Esophagus squamous epithelium (tissue), 5 donors: ENCODE results near the gene TPT1. TPM values are rescaled to one million over a fixed set of nuclear protein-coding genes. Genes with fewer than 3 reads are reported as not detected.
"Not testable (repeated sequence)": the region's sequence is repeated elsewhere in the genome, so short reads cannot be mapped to it uniquely, and the experiment has no call there.

Source experiments
- DNase-seq: peaks from one replicate; lab custom pipeline; 2025; lab: John Stamatoyannopoulos, UW
- H3K27ac ChIP-seq, 4 donors: fragments of 200-600 bp; sonication (generic); one replicate each; pipeline ENCODE4 v1.5.1; 2016 to 2019; ENCODE audit warnings: mild to moderate bottlenecking in 1 of 4
- H3K27me3 ChIP-seq, 4 donors: fragments of 200-600 bp; sonication (generic); 1 replicate in 3 of 4; 2 replicates in 1 of 4; pipeline versions ENCODE4 v1.5.1 to v1.6.0; 2017 to 2021; ENCODE audit warnings: antibody characterized with exemption in 1 of 4
- H3K36me3 ChIP-seq, 3 donors: fragments of 200-600 bp; sonication (generic); one replicate each; pipeline ENCODE4 v1.5.1; 2016 to 2019
- H3K4me1 ChIP-seq, 3 donors: fragments of 200-600 bp; sonication (generic); one replicate each; pipeline ENCODE4 v1.5.1; 2017 to 2019
- H3K4me3 ChIP-seq, 4 donors: fragments of 200-600 bp; sonication (generic); 1 replicate in 3 of 4; 2 replicates in 1 of 4; pipeline ENCODE4 v1.5.1; 2016 to 2019; ENCODE audit warnings: mild to moderate bottlenecking in 2 of 4, moderate library complexity in 1 of 4
- H3K9me3 ChIP-seq, 3 donors: fragments of 200-600 bp; sonication (generic); one replicate each; pipeline ENCODE4 v1.5.1; 2016 to 2019
- POLR2A ChIP-seq, 4 donors: fragments of 450-650 bp; IDR thresholded peaks; one replicate each; pipeline ENCODE4 v1.6.1; 2017; ENCODE audit warnings: antibody characterized with exemption in 4 of 4, mild to moderate bottlenecking in 4 of 4, moderate library complexity in 3 of 4
- WGBS, 2 donors: methylation state at CpG; one replicate each; pipeline ENCODE4 v1.1.5; 2018; 5-methylcytosine and 5-hydroxymethylcytosine counted together
- intact Hi-C: fragments of 100-400 bp; cut with DNase I; formaldehyde crosslinking; loops from one replicate; pipeline ENCODE4 v1.15.0; 2022
- total RNA-seq, 4 donors: library from RNA; depleted of rRNA; stranded (reverse); fragments of >200 nt; gene quantifications; one replicate each; pipeline ENCODE4 v1.1.0, GENCODE V29; 2016
- TF ChIP-seq, protein P1 (sequence below), 6 experiments: fragments of 450-650 bp in 4 of 6; fragments of 200-600 bp in 2 of 6; sonication (generic) in 2 of 6; IDR thresholded peaks; one replicate each; pipeline ENCODE4 v1.5.1; 2016 to 2019; ENCODE audit warnings: antibody characterized with exemption in 6 of 6, mild to moderate bottlenecking in 4 of 6, moderate library complexity in 4 of 6
- donor health status: DM: yes; HTN: yes; CAD: no.

Gene TPT1
- total RNA-seq, result 1,000 to 10,000 TPM; 2,183 to 3,899 (median 2,784) TPM

DNA sequence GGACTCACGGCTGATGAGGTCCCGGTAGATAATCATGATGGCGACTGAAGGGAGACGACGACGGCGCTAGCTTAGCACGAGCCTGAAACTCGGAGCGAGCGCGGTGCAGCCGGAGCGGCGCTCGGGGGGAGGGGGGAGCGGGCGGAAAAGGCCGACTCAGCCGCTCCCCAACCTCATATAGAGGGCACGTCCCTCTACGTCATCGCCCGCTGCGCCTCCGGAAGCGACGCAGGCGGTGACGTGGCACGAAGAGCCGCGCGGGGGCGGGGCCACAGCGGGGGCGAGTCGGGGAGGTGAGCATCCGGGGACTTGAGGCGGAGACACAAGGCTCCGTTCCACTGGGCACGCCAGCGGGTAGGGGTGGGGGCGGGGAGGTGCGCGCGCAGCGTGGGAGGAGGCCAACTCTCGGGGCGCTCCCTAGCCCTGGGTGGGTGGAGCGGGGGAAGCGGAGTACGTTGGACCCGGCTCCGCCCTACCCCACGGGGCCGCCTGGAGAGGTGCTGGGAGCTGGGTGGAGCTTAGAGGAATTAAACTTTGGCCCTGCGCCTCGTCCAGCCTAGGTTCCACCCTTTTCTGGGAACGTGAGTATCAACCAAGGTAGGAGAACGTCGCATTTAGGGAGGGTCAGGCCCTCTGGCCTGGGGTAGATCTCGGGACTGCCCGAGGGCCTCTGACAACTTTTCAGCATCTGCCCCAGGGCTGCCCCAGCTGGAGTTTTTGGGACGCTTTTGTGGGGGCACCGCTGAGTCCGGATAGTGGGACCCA lies at the start of gene TPT1:
Gene TPT1 (minus strand): TSS at position 150 of the 765 bp plus-strand sequence. CDS start 114 bp downstream, at position 36.
- WGBS, 2 donors, result 0% methylated on average over 7 to 14 of the region's 67 CpGs
- H3K27me3 ChIP-seq, result no peaks in the 10 kb centered on the region

DNA sequence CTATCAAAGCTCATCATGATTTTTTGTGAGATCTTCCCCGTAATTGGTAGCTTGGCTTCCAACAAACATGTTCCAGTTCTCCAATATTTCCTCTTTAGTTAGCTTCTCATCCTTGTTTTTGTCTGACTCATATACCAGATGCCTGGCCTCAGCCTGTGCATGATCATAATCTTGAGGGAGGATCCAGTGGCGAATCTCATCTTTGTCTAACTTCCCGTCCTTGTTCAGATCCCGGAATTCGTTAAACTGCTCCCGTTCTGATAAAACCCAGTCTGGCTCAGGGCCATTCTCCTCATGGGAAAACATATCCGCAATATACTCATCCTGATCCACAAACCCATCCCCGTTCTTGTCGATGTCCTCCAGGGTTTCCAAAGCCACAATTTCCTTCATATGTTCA lies 49.4 kb upstream of the TPT1 start:
- intact Hi-C loops, H3K4me1 ChIP-seq: not testable (repeated sequence)
- WGBS, 2 donors, result 92 to 95% methylated on average over 9 of the region's 9 CpGs

More for the DNA sequence above, at the start of gene TPT1:
- peak within 1 kb of the TSS; percentile 99 to 100 (median 100) for H3K27ac ChIP-seq
- H3K4me1 ChIP-seq, result peaks cover 25 to 62% (median 37%) of the 10 kb centered on the region in 3 donors
- H3K9me3 ChIP-seq, result no peaks in the 10 kb centered on the region
- peak within 1 kb of the TSS; percentile 86 to 100 (median 95) for H3K4me3 ChIP-seq
- TF ChIP-seq, protein P1, sequence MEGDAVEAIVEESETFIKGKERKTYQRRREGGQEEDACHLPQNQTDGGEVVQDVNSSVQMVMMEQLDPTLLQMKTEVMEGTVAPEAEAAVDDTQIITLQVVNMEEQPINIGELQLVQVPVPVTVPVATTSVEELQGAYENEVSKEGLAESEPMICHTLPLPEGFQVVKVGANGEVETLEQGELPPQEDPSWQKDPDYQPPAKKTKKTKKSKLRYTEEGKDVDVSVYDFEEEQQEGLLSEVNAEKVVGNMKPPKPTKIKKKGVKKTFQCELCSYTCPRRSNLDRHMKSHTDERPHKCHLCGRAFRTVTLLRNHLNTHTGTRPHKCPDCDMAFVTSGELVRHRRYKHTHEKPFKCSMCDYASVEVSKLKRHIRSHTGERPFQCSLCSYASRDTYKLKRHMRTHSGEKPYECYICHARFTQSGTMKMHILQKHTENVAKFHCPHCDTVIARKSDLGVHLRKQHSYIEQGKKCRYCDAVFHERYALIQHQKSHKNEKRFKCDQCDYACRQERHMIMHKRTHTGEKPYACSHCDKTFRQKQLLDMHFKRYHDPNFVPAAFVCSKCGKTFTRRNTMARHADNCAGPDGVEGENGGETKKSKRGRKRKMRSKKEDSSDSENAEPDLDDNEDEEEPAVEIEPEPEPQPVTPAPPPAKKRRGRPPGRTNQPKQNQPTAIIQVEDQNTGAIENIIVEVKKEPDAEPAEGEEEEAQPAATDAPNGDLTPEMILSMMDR (IDR thresholded peaks at IDR 0.05), result no peak
- TF ChIP-seq POLR2A (IDR thresholded peaks at IDR 0.05), result peak in 3 of 4 donors; percentile 79 to 97 (median 94)
- intact Hi-C loops, result no loop called here
- DNase-seq, result peak; percentile 96
- peaks cover 16 to 63% (median 35%) of the 10 kb centered on the region in 3 donors for H3K36me3 ChIP-seq

DNA sequence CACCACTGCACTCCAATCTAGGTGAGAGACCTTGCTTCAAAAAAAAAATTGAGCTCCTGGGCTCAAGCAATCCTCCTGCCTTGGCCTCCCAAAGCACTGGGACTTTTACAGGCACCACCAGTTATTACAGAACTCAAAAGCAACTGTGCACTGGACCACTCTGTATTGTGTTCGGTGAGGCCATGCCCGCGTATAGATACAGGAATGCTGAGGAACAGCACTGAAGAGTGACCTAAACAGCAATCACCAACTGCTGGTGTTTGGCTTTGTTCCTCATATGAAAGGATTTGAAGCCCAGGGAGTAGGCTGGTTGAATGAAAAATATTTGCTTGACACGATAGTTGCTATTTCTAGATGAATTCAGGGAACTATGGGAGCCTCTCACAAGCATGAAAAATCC lies 47.7 kb upstream of the TPT1 start:
- no peak for DNase-seq
- Histone ChIP-seq H3K27me3 (no peaks in the 10 kb centered on the region), H3K4me3 (no peak overlapping the region), H3K4me1 (no peaks in the 10 kb centered on the region), H3K27ac (no peak overlapping the region), H3K9me3 (no peaks in the 10 kb centered on the region), H3K36me3 (peaks cover 0 to 61% (median 0%) of the 10 kb centered on the region in 3 donors)
- WGBS, 2 donors, result 90 to 97% methylated on average over 4 of the region's 4 CpGs
- no peak for TF ChIP-seq POLR2A (IDR thresholded peaks at IDR 0.05)
- TF ChIP-seq, protein P1 (IDR thresholded peaks at IDR 0.05), result no peak
- intact Hi-C loops, result no loop called here

More for the DNA sequence above, 49.4 kb upstream of the TPT1 start:
- H3K36me3 ChIP-seq, result peaks cover 0 to 49% (median under 1%) of the 10 kb centered on the region in 3 donors
- not testable (repeated sequence) for H3K27ac ChIP-seq, H3K9me3 ChIP-seq, H3K4me3 ChIP-seq, H3K27me3 ChIP-seq, DNase-seq

DNA sequence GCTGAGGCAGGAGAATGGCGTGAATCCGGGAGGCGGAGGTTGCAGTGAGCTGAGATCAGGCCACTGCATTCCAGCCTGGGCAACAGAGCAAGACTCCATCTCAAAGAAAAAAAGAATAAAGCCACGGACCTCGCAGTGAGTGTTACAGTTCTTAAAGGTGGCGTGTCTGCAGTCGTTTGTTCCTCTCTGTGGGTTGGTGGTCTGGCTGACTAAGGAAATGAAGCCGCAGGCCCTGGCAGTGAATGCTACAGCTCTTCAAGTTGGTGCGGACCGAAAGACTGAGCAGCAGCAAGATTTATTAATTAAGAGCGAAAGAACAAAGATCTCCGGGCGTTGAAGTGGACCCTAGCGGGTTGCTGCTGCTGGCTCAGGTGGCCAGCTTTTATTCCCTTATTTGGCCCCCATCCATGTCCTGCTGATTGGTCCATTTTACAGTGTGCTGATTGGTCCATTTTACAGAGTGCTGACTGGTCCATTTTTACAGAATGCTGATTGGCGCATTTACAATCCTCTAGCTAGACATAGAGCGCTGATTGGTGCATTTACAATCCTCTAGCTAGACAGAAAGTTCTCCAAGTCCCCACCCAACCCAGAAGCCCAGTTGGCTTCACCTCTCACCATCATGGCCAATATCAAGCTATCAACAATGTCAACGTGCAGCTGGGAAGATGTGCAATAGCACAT lies 46.1 kb upstream of the TPT1 start:
- WGBS, 2 donors, result 78 to 86% methylated on average over 14 to 16 of the region's 17 CpGs
- intact Hi-C loops, result not testable (repeated sequence)

DNA sequence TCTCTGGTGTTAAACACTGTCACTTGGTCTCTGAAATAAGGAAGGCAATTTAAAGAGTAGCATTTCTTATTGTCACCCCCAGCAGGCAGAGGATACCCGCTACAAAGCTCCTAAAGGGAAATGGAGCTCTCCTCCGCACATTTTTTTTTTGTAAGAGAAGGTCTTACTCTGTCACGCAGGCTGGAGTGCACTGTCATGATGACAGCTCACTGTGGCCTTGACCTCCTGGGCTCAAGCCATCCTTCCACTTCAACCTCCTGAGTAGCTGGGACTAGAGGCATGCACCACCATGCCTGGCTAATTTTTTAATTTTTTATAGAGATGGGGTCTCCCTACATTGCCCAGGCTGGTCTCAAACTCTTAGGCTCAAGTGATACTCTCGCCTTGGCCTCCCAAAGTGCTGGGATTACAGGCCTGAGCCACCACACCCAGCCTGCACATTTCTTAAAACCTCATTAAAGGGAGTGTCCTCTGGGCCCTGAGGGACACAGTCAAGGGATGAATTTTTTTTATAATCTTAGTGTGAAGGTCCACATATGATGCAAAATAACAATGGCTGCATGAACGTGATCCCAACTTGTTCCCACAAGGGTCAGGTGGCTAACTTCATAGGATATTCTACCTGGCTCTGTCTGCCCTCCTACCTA lies 45.0 kb upstream of the TPT1 start:
- H3K27me3 ChIP-seq, result no peaks in the 10 kb centered on the region
- H3K36me3 ChIP-seq, result peaks cover 0 to 45% (median 0%) of the 10 kb centered on the region in 3 donors
- intact Hi-C loops, result no loop called here
- DNase-seq, result no peak
- H3K4me1 ChIP-seq, result no peaks in the 10 kb centered on the region
- H3K4me3 ChIP-seq, result no peak overlapping the region
- no peak overlapping the region for H3K27ac ChIP-seq
- TF ChIP-seq, protein P1 (IDR thresholded peaks at IDR 0.05), result no peak
- TF ChIP-seq POLR2A (IDR thresholded peaks at IDR 0.05), result no peak
- 82 to 87% methylated on average over 5 of the region's 5 CpGs for WGBS, 2 donors
- no peaks in the 10 kb centered on the region for H3K9me3 ChIP-seq

More for the DNA sequence above, 46.1 kb upstream of the TPT1 start:
- H3K27ac ChIP-seq, H3K9me3 ChIP-seq, H3K4me3 ChIP-seq, H3K27me3 ChIP-seq, DNase-seq, H3K4me1 ChIP-seq: not testable (repeated sequence)
- peaks cover 0 to 53% (median 0%) of the 10 kb centered on the region in 3 donors for H3K36me3 ChIP-seq
